Ascending aorta (tissue), 2 donors: ENCODE results near the gene TMEM187. TPM values are rescaled to one million over a fixed set of nuclear protein-coding genes. Genes with fewer than 3 reads are reported as not detected.

Experiments used
- DNase-seq, 2 donors: peaks; one replicate each; pipeline ENCODE4 v3.0.0-alpha.2; 2019; ENCODE audit warnings: low spot score in 2 of 2
- H3K27ac ChIP-seq, 2 donors: fragments of 200-600 bp; sonication (generic); one replicate each; pipeline ENCODE4 v1.5.1; 2016 to 2017; ENCODE audit warnings: mild to moderate bottlenecking in 1 of 2
- H3K27me3 ChIP-seq: fragments of 200-600 bp; sonication (generic); one replicate; pipeline ENCODE4 v1.5.1; 2017
- H3K36me3 ChIP-seq, 2 donors: fragments of 200-600 bp; sonication (generic); one replicate each; pipeline ENCODE4 v1.5.1; 2016
- H3K4me1 ChIP-seq, 2 donors: fragments of 200-600 bp; sonication (generic); one replicate each; pipeline ENCODE4 v1.5.1; 2016 to 2017; ENCODE audit warnings: mild to moderate bottlenecking in 1 of 2
- H3K4me3 ChIP-seq, 2 donors: fragments of 200-600 bp; sonication (generic); one replicate each; pipeline ENCODE4 v1.5.1; 2016 to 2017; ENCODE audit warnings: mild to moderate bottlenecking in 1 of 2
- H3K9me3 ChIP-seq, 2 donors: fragments of 200-600 bp; sonication (generic); one replicate each; pipeline ENCODE4 v1.5.1; 2016
- intact Hi-C: fragments of 100-400 bp; cut with DNase I; formaldehyde crosslinking; loops from one replicate; pipeline ENCODE4 v1.15.1; 2023
- total RNA-seq: library from RNA; depleted of rRNA; stranded (reverse); fragments of >200 nt; gene quantifications from one replicate; pipeline ENCODE4 v1.1.0, GENCODE V29; 2016
- TF ChIP-seq, protein P1 (sequence below), 3 experiments: fragments of 200-600 bp in 2 of 3; fragments of 450-650 bp in 1 of 3; sonication (generic) in 2 of 3; IDR thresholded peaks; one replicate each; pipeline ENCODE4 v1.5.1; 2016 to 2019; ENCODE audit warnings: antibody characterized with exemption in 3 of 3, mild to moderate bottlenecking in 1 of 3, moderate library complexity in 1 of 3

The TMEM187 gene
- total RNA-seq, 1 donor from 2014 or later = 4.4 TPM

DNA sequence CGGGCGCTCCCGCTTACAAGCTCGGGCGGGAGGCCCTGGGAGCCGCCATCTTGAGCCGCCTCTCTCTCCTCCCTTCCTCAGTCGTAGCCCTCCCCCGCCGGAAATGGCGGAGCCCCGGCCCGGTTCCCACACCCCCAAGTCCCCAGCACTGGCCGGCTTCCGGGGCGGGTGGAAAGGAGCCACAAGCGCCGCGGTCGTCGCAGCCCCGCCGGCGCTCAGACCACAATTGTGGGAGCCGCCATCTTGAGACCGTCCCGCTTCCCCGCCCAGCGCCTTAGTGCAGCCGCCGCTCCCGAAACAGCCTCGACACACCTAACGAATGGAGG lies 1.5 kb upstream of the TMEM187 start:
- no peaks in the 10 kb centered on the region for H3K9me3 ChIP-seq
- TF ChIP-seq, protein P1, sequence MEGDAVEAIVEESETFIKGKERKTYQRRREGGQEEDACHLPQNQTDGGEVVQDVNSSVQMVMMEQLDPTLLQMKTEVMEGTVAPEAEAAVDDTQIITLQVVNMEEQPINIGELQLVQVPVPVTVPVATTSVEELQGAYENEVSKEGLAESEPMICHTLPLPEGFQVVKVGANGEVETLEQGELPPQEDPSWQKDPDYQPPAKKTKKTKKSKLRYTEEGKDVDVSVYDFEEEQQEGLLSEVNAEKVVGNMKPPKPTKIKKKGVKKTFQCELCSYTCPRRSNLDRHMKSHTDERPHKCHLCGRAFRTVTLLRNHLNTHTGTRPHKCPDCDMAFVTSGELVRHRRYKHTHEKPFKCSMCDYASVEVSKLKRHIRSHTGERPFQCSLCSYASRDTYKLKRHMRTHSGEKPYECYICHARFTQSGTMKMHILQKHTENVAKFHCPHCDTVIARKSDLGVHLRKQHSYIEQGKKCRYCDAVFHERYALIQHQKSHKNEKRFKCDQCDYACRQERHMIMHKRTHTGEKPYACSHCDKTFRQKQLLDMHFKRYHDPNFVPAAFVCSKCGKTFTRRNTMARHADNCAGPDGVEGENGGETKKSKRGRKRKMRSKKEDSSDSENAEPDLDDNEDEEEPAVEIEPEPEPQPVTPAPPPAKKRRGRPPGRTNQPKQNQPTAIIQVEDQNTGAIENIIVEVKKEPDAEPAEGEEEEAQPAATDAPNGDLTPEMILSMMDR (IDR thresholded peaks at IDR 0.05) = no peak
- intact Hi-C loops = loop anchor here (5.0 kb wide), 1 partner anchor 571 kb away; no protein-coding TSS in a partner anchor
- H3K36me3 ChIP-seq = no peaks in the 10 kb centered on the region
- DNase-seq = peak; percentile 77 to 95
- peak overlapping the region; percentile 98 to 99 for H3K27ac ChIP-seq
- H3K4me3 ChIP-seq = peak overlapping the region; percentile 84 to 91
- peaks cover 16 to 18% of the 10 kb centered on the region in 2 donors for H3K4me1 ChIP-seq
- no peaks in the 10 kb centered on the region for H3K27me3 ChIP-seq

DNA sequence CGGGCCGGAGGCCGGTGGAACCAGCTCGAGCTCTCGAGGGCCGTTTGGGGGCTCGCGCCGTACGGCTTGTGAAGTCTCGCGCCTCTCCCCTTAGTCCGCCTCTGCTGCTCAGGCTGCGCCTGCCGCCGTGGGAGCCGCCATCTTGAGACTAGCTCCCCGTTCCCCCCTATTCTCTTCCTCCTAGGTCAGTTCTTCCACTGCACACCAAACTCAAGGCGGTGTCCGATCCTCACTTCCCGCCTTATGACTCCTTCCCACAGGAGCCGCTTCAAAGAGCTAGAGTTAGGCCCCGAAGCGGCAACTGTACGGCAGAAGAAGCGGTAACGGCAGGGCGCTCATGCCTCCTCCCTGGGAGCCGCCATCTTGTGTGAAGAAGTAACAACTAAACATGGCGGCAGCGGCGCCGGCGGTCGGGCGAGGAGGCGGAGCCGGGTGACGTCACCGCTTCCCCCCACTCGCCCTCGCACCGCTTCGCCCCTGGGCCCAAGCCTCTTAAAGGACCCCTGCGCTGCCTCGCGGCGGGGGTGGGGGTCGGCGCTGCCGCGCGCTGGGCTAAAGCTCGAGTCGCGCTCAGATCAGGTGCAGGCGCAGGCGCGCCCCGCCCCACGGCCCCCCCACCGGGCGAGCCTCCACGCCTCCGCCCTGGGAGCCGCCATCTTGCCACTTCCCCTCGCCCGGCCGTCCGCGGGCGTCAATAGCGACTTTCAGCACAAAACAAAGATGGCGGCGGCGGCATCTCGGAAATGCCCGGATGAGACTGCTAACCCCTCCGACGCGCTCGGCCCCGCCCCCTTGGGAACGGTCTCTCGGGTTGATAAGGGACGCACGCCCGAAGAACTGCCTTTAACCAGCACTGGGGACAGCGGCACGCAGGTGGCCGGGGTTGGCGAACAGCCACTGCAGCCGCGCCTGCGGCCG lies 845 bp upstream of the TMEM187 start, which contains the start of gene HCFC1:
Gene HCFC1 (minus strand): TSS at position 369 of the 918 bp plus-strand sequence. CDS start 978 bp downstream, outside the sequence.
- peak within 1 kb of the TSS; percentile 84 to 91 for H3K4me3 ChIP-seq
- H3K36me3 ChIP-seq = no peaks in the 10 kb centered on the region
- no peaks in the 10 kb centered on the region for H3K9me3 ChIP-seq
- TF ChIP-seq, protein P1 (IDR thresholded peaks at IDR 0.05) = no peak
- H3K27ac ChIP-seq = peak within 1 kb of the TSS; percentile 98 to 99
- no peaks in the 10 kb centered on the region for H3K27me3 ChIP-seq
- intact Hi-C loops = loop anchor here (1.0 to 5.0 kb wide), 2 partner anchors 43 to 571 kb away; no protein-coding TSS in a partner anchor
- peaks cover 12 to 17% of the 10 kb centered on the region in 2 donors for H3K4me1 ChIP-seq
- peak; percentile 73 to 97 for DNase-seq

DNA sequence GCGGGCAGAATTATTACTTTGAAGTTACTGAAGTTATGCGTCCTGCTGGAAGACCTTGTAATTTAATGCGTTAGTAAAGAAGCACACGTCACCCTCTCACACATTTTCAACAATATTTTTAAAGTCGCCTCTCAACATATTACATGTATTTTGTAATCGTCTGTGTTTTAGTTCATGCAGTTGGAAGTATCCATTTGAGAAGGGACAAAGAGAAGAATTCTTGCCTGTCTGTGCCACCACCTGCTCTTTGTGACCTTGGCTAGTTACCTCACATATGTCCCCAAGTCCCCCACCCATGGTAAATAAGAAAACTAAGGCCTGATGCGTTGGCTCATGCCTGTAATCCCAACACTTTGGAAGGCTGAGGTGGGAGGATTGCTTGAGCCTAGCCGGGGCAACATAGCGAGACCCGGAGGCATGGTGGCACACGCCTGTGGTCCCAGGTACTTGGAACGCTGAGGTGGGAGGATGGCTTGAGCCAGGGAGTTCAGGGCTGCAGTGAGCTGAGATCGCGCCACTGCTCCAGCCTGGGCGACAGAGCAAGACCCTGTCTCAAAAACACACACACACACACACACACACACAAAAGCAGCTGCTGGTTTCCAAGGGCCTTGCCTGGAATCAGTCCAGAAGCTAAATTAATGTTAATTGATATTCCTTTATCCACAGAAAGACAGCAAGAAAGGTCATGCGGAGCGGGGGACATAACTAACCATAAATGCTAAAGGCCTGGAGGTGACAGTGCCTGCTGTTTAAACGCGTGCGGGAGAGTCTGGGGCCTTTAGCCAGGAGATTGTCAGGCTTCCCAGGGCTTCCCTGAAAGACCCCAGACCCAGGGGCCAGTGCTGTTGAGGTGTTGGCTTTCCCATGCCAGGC lies 811 bp downstream of the TMEM187 start:
- H3K4me1 ChIP-seq = peaks cover 6 to 8% of the 10 kb centered on the region in 2 donors
- intact Hi-C loops = loop anchor here (5.0 kb wide), 1 partner anchor 569 kb away; no protein-coding TSS in a partner anchor
- no peaks in the 10 kb centered on the region for H3K9me3 ChIP-seq
- H3K36me3 ChIP-seq = no peaks in the 10 kb centered on the region
- H3K27me3 ChIP-seq = no peaks in the 10 kb centered on the region
- H3K4me3 ChIP-seq = peak overlapping the region; percentile 84 to 91
- peak overlapping the region; percentile 98 to 99 for H3K27ac ChIP-seq
- TF ChIP-seq, protein P1 (IDR thresholded peaks at IDR 0.05) = no peak
- peak in 1 of 2 donors; percentile 67 for DNase-seq

DNA sequence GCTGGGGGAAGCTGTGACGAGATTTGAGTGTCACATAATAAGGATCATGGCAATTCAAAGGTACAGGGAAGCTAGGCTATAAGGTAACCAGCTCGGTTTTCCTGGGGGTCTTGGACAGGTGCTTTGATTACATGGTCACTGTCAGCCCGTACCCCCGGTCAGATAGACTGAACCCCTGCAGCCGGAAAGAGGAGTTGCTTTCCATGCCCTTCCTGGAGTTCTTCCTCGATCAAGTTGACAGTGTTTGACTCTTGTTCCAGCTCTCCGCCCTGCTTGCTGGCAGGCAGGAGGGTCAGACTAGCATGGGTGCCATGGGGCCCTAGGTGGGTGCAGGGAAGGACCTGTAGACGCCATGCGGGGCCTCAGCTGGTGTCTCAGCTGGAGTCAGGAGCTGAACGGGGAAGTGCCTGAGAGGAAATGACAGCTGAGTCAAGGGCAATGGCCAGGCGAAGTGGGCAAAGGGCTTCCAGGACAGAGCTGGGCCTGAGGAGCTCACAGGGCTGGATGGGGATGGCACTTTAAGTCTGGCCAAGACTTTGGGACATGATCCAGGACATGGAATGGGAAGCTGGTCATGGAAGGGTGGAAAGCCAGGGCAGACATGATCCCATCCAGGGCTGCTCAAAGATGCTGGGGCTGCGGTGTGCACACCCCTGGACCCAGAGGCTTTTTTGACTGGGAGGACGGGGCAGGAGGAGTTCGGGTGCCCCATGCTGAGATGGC lies 1.6 kb downstream of the TMEM187 start:
- Histone ChIP-seq H3K4me1 (peaks cover 2 to 7% of the 10 kb centered on the region in 2 donors), H3K36me3 (no peaks in the 10 kb centered on the region), H3K4me3 (peak overlapping the region; percentile 84 to 91), H3K27ac (peak overlapping the region; percentile 98 to 99), H3K27me3 (no peaks in the 10 kb centered on the region), H3K9me3 (no peaks in the 10 kb centered on the region)
- TF ChIP-seq, protein P1 (IDR thresholded peaks at IDR 0.05) = no peak
- DNase-seq = peak in 1 of 2 donors; percentile 61
- intact Hi-C loops = loop anchor here (5.0 kb wide), 1 partner anchor 568 kb away; no protein-coding TSS in a partner anchor
